Measurements from ENCODE around the gene CALML3. TPM values are rescaled to one million over a fixed set of nuclear protein-coding genes. Genes with fewer than 3 reads are reported as not detected.
A peak's percentile ranks its signal among the peaks of the same experiment; 100 is the strongest.

CALML3 gene
- total and polyA plus RNA-seq, 2 experiments from 2014 or later, result not detected

DNA sequence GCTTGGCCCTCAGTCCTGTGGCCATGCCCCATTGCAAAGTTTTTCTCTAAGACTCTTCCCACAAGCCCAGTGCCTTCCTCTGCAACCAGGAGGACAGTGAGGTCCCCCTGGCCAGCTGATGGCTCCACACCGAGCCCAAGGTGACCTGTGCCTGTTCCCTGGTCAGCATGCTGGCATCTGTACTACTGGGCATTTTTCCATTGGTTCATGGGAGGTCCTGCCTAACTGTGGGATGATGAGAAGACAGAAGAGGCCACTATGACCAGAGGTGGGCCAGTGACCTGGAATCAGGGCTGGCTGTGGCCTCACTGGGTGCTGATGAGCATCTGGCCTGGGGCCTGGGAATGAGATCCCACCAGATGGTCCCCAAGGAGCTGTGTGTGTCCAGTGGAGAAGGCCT lies 20.2 kb downstream of the CALML3 start:
- TF ChIP-seq, protein P1, sequence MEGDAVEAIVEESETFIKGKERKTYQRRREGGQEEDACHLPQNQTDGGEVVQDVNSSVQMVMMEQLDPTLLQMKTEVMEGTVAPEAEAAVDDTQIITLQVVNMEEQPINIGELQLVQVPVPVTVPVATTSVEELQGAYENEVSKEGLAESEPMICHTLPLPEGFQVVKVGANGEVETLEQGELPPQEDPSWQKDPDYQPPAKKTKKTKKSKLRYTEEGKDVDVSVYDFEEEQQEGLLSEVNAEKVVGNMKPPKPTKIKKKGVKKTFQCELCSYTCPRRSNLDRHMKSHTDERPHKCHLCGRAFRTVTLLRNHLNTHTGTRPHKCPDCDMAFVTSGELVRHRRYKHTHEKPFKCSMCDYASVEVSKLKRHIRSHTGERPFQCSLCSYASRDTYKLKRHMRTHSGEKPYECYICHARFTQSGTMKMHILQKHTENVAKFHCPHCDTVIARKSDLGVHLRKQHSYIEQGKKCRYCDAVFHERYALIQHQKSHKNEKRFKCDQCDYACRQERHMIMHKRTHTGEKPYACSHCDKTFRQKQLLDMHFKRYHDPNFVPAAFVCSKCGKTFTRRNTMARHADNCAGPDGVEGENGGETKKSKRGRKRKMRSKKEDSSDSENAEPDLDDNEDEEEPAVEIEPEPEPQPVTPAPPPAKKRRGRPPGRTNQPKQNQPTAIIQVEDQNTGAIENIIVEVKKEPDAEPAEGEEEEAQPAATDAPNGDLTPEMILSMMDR (IDR thresholded peaks at IDR 0.05; ENCODE audit: low read depth, low read length), result no peak
- no peak for DNase-seq (ENCODE audit: low read depth in 1 of 2, low spot score in 1 of 2)
- Histone ChIP-seq H3K4me3 (no peak overlapping the region), H3K4me1 (ENCODE audit: low read depth) (peaks cover 12% of the 10 kb centered on the region), H3K9me3 (ENCODE audit: low read depth) (no peaks in the 10 kb centered on the region), H3K36me3 (no peaks in the 10 kb centered on the region), H3K27ac (no peak overlapping the region), H3K27me3 (no peaks in the 10 kb centered on the region)

DNA sequence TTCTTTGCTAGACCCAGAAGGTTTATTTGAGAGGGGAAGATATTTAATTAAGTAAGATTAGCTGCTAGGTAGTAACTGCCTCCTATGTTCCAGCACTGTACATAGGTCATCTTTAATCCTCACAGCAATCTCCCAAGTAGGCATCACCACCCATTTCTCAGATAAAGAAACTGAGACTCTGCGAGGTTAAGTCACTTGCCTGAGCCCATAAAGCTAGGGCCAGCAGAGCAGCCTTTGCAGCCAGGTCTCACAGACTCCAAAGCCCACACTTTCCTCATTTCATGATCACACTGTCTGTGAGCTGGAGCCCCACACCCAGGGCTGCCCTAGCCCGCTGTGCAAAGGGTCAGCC lies 20.6 kb downstream of the CALML3 start:
- DNase-seq (ENCODE audit: low read depth in 1 of 2, low spot score in 1 of 2), result no peak
- no peak overlapping the region for H3K4me3 ChIP-seq
- peaks cover 12% of the 10 kb centered on the region for H3K4me1 ChIP-seq (ENCODE audit: low read depth)
- no peaks in the 10 kb centered on the region for H3K9me3 ChIP-seq (ENCODE audit: low read depth)
- no peaks in the 10 kb centered on the region for H3K36me3 ChIP-seq
- H3K27ac ChIP-seq, result no peak overlapping the region
- TF ChIP-seq, protein P1 (IDR thresholded peaks at IDR 0.05; ENCODE audit: low read depth, low read length), result no peak
- no peaks in the 10 kb centered on the region for H3K27me3 ChIP-seq

DNA sequence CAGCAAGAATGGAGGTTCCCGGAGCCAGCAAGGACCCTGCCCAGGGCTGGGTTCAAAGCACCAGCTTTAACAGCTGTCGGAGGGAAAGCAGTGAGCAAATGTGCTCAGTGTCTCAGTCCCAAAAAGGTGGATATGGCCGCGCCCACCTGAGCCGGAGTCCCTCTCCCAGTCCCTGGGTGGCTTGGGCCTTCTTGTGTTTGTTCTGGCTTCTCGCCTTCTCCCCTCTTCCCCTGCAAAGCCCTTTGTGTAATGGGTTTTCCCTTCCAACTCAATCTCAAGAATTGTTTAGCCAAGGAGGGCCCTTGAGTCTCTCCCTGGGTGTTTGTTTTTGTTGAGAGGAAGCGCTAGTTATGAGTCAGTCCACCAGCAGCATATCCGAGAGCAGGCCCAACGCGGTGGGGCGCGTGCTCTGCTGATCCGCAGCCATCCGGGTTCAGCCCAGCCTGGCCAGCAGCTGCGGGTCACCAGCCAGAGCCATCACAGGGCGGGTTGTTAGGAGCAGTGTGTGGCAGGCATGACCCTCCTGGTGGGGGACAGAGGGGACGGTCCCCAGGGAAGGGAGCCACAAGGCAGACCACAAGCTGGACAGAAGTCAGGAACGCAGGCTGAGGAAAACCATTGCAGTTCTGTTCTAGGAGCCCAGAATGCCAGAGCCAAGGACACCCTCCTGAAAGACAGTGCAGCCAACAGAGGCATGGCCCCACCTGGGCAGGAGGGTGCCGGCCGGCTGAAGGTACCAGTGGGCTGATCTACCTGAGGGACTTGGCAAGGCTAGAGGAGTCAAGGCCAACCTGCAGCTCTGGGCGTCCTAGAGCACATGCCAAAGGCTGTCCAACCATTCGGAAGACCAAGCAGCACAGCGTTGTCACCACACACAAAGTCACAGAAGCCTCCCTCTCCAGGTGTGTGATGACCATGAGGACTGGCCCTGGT lies 21.3 kb downstream of the CALML3 start:
- H3K4me1 ChIP-seq (ENCODE audit: low read depth), result peaks cover 12% of the 10 kb centered on the region
- H3K4me3 ChIP-seq, result no peak overlapping the region
- no peaks in the 10 kb centered on the region for H3K27me3 ChIP-seq
- peak in 1 of 2 donors; percentile 82 for DNase-seq (ENCODE audit: low read depth in 1 of 2, low spot score in 1 of 2)
- no peaks in the 10 kb centered on the region for H3K9me3 ChIP-seq (ENCODE audit: low read depth)
- H3K27ac ChIP-seq, result no peak overlapping the region
- no peaks in the 10 kb centered on the region for H3K36me3 ChIP-seq
- TF ChIP-seq, protein P1 (IDR thresholded peaks at IDR 0.05; ENCODE audit: low read depth, low read length), result no peak

DNA sequence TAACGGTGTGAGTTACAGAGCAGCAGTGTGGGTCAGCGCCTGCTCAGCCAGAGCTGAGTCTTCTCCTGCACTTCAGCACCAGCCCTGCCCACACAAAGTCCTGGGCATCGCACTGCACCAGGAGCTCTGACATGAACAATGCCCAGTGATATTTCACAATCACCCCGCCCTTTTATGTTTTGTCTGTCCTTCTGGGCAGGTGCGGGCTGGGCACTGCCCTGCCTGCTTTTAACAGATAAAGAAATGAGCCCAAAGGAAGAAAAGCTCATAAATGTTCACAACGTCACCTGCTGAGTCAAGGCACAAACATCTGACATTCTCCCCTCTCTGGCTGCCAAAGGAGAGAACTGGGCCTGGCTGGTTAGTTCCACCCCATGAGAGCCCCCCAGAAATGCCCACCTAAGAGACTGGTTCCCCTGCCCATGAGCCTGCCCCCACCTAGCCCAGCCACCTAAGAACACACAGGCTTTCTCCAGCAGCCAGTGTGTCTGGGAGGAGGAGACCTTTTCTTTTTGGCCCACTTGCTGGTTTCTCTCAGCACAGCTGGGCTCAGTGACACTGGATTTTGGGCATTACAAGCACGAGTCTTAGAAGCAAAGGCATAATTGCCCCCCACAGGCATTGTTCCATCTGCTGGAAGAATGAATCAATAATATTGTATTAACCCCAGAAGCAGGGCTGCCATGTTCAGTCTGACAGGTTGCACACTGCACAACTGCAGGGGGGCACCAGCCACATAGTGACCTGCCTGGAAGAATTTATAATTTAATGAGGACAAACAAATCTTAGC lies 22.3 kb downstream of the CALML3 start:
- H3K27me3 ChIP-seq, result no peaks in the 10 kb centered on the region
- peaks cover 16% of the 10 kb centered on the region for H3K4me1 ChIP-seq (ENCODE audit: low read depth)
- TF ChIP-seq, protein P1 (IDR thresholded peaks at IDR 0.05; ENCODE audit: low read depth, low read length), result no peak
- no peak overlapping the region for H3K27ac ChIP-seq
- H3K9me3 ChIP-seq (ENCODE audit: low read depth), result no peaks in the 10 kb centered on the region
- H3K36me3 ChIP-seq, result no peaks in the 10 kb centered on the region
- no peak for DNase-seq (ENCODE audit: low read depth in 1 of 2, low spot score in 1 of 2)
- H3K4me3 ChIP-seq, result no peak overlapping the region

DNA sequence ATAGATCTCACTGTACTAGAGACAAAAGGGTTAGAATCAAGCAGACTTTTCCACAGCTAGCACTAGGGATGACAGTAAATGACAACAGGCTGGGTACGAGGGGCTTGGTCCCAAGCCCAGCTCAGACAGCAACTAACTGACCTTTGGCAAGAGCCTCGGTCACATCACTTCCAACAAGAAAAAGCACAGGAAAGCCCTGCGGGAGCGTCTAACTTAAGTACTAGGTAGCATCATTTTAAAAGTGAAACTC lies 22.8 kb downstream of the CALML3 start:
- Histone ChIP-seq H3K27me3 (no peaks in the 10 kb centered on the region), H3K4me3 (no peak overlapping the region), H3K36me3 (no peaks in the 10 kb centered on the region), H3K4me1 (ENCODE audit: low read depth) (peaks cover 16% of the 10 kb centered on the region), H3K9me3 (ENCODE audit: low read depth) (no peaks in the 10 kb centered on the region), H3K27ac (no peak overlapping the region)
- TF ChIP-seq, protein P1 (IDR thresholded peaks at IDR 0.05; ENCODE audit: low read depth, low read length), result no peak
- no peak for DNase-seq (ENCODE audit: low read depth in 1 of 2, low spot score in 1 of 2)
